ENCODE data around the gene ACADS.

The ACADS gene

GRCh38 chr12:120749256-120749655, 23.6 kb downstream of the ACADS start:
- in situ Hi-C loops (cut with HindIII; ENCODE audit: low sequenced_read_pairs), result no loop called here

GRCh38 chr12:120750806-120751205, 25.2 kb downstream of the ACADS start:
- in situ Hi-C loops (cut with HindIII; ENCODE audit: low sequenced_read_pairs), result no loop called here

GRCh38 chr12:120751389-120751788, 25.8 kb downstream of the ACADS start:
- in situ Hi-C loops (cut with HindIII; ENCODE audit: low sequenced_read_pairs), result no loop called here

GRCh38 chr12:120754792-120755191, 29.2 kb downstream of the ACADS start:
- in situ Hi-C loops (cut with HindIII; ENCODE audit: low sequenced_read_pairs), result no loop called here

GRCh38 chr12:120755269-120755668, 29.6 kb downstream of the ACADS start:
- in situ Hi-C loops (cut with HindIII; ENCODE audit: low sequenced_read_pairs), result no loop called here

- in situ Hi-C loops (cut with HindIII; ENCODE audit: low sequenced_read_pairs), result no loop called here
Measured at GRCh38 chr12:120757226-120757742, 31.7 kb downstream of the ACADS start.

GRCh38 chr12:120757949-120758348, 32.3 kb downstream of the ACADS start:
- in situ Hi-C loops (cut with HindIII; ENCODE audit: low sequenced_read_pairs), result no loop called here

- in situ Hi-C loops (cut with HindIII; ENCODE audit: low sequenced_read_pairs), result no loop called here
Measured at GRCh38 chr12:120758798-120759590, 33.4 kb downstream of the ACADS start.

- in situ Hi-C loops (cut with HindIII; ENCODE audit: low sequenced_read_pairs), result loop anchor here (5.0 kb wide), 2 partner anchors 43 to 62 kb away; no protein-coding TSS in a partner anchor
Measured at GRCh38 chr12:120759591-120760348, 34.1 kb downstream of the ACADS start.

- in situ Hi-C loops (cut with HindIII; ENCODE audit: low sequenced_read_pairs), result loop anchor here (5.0 kb wide), 2 partner anchors 42 to 63 kb away; no protein-coding TSS in a partner anchor
Measured at GRCh38 chr12:120760349-120761254, 35.0 kb downstream of the ACADS start.

GRCh38 chr12:120761519-120761934, 35.9 kb downstream of the ACADS start:
- in situ Hi-C loops (cut with HindIII; ENCODE audit: low sequenced_read_pairs), result loop anchor here (5.0 kb wide), 2 partner anchors 41 to 64 kb away; no protein-coding TSS in a partner anchor

GRCh38 chr12:120762086-120762485, 36.5 kb downstream of the ACADS start:
- in situ Hi-C loops (cut with HindIII; ENCODE audit: low sequenced_read_pairs), result loop anchor here (5.0 kb wide), 2 partner anchors 40 to 65 kb away; no protein-coding TSS in a partner anchor

GRCh38 chr12:120763250-120763649, 37.6 kb downstream of the ACADS start:
- in situ Hi-C loops (cut with HindIII; ENCODE audit: low sequenced_read_pairs), result loop anchor here (5.0 kb wide), 2 partner anchors 39 to 66 kb away; no protein-coding TSS in a partner anchor

- in situ Hi-C loops (cut with HindIII; ENCODE audit: low sequenced_read_pairs), result loop anchor here (5.0 kb wide), 2 partner anchors 37 to 68 kb away; no protein-coding TSS in a partner anchor
Measured at GRCh38 chr12:120764816-120765215, 39.2 kb downstream of the ACADS start.

GRCh38 chr12:120766566-120766965, 40.9 kb downstream of the ACADS start:
- in situ Hi-C loops (cut with HindIII; ENCODE audit: low sequenced_read_pairs), result no loop called here

- in situ Hi-C loops (cut with HindIII; ENCODE audit: low sequenced_read_pairs), result no loop called here
Measured at GRCh38 chr12:120767071-120768024, 41.7 kb downstream of the ACADS start.

- in situ Hi-C loops (cut with HindIII; ENCODE audit: low sequenced_read_pairs), result no loop called here
Measured at GRCh38 chr12:120771097-120771496, 45.5 kb downstream of the ACADS start.

GRCh38 chr12:120774169-120774916, 48.7 kb downstream of the ACADS start:
- in situ Hi-C loops (cut with HindIII; ENCODE audit: low sequenced_read_pairs), result no loop called here
